Limb (tissue), 2 donors: Measurements from ENCODE around the gene EIF5.
"Not testable (repeated sequence)": the region's sequence is repeated elsewhere in the genome, so short reads cannot be mapped to it uniquely, and the experiment has no call there.

Source experiments
- DNase-seq, 2 donors: peaks; one replicate each; pipeline ENCODE4 v3.0.0-alpha.2; 2016; ENCODE audit errors: extremely low spot score in 2 of 2

The EIF5 gene

DNA sequence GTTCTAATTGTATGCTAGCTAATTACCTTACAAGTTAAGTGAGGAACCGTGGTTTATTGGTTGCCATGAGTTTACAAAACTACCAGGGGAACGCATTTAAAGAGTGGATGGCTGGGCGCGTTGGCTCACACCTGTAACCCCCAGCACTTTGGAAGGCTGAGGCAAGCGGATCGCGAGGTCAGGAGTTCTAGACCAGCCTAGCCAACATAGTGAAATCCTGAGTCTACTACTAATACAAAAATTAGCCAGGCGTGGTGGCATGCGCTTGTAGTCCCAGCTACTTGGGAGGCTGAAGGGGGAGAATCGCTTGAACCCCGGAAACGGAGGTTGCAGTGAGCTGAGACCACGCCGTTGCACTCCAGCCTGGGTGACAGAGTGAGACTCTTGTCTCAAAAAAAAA lies 2.2 kb downstream of the EIF5 start:
- DNase-seq = no peak

DNA sequence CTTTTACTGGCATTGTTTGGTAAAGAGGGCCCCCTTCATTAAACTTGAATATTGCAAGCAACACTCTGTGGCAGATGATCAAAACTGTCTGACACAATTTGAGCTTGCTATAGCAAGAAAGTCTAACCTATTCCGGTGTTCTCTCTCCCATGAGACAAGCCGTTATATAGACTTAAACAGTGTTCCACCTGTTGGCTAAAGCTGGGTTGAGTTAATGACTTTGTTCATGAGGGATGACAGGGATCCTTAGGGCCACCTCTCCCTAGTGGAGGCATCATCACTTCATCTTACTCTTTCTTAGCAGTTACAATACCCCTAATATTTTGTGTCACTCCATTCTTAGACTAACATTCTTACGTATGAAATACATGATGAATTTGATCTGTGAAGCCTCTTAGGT lies 3.8 kb downstream of the EIF5 start:
- no peak for DNase-seq

DNA sequence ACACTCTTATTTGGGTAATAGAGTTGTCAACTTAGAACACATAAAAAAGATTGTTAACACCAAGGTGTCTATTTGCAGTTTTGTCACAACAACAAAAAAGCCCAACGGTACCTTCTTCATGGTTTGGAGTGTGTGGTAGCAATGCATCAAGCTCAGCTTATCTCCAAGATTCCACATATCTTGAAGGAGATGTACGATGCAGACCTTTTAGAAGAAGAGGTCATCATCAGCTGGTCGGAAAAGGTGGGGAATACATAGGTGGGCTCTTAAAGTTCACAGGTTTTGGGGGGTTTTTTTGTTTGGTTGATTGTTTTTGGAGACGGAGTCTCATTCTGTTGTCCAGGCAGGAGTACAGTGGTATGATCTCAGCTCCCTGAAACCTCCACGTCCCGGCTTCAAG lies 5.5 kb downstream of the EIF5 start:
- DNase-seq = no peak

DNA sequence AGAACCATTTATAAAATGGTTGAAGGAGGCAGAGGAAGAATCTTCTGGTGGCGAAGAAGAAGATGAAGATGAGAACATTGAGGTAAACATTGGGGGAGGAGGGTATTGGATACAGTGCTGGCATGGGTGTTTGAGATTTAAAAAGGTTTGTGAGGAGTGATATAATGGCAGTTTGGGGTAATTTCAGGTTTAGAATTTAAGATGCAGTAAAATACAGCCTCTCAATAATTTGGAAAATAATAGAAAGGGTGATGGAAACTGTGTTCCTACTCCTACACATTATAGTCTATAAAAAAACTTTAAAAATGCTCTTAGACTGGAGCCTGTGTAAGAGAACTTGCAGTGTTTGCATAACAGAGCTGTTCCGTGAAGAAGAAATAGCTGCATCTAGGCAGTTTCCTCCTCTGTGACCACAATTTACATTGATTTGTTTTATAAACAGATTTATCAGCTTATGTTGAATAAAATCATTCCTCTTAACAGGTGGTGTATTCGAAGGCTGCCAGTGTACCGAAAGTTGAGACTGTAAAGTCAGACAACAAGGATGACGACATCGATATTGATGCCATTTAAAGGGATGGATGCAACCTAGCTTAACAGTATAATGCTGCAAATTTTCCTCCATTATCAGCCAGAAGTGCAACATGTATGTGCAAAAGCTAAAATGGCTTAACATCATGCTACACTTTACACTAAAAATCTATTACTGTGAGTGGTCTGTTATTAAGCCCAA lies 6.6 kb downstream of the EIF5 start:
- DNase-seq = no peak

DNA sequence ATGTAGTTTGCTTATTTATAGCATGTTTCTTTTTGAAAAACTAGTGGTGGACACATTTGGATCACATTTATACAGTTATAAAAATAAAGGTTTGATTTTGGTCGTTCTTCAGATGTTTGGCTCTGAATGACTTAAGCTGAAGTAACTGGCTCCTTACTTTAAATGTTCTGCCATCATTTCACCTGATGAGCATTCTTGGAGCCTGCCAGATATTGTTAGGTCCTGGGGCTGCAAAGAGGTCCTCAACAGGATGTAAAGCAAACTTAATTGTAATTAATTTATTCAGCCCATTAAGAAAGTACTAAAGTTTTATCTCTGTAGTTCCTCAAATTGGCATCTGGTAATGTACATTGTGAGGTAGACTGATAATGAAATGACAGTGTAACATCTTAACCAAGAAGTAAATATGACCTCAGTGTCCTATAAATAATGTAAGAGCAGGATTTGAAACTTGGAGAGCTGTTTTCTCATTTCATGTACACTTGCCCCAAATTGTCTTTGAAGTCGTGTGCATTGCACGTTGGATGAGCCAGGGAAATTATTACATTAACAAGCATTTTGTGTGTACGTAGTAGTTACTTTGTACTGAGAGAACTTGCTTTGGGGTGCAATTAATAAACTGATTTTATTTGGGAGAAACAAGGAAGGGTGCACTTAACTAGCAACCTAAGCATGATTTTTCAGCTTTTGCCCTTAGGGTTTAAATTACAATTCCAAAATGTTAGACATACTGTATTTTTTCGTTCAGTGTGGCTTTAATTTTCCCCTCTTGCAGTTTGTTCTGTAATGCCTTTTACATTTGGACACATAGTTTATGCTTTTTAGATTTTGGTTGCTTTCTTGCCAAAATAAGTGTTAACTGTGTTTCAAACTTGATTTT lies 7.5 kb downstream of the EIF5 start:
- DNase-seq = no peak

DNA sequence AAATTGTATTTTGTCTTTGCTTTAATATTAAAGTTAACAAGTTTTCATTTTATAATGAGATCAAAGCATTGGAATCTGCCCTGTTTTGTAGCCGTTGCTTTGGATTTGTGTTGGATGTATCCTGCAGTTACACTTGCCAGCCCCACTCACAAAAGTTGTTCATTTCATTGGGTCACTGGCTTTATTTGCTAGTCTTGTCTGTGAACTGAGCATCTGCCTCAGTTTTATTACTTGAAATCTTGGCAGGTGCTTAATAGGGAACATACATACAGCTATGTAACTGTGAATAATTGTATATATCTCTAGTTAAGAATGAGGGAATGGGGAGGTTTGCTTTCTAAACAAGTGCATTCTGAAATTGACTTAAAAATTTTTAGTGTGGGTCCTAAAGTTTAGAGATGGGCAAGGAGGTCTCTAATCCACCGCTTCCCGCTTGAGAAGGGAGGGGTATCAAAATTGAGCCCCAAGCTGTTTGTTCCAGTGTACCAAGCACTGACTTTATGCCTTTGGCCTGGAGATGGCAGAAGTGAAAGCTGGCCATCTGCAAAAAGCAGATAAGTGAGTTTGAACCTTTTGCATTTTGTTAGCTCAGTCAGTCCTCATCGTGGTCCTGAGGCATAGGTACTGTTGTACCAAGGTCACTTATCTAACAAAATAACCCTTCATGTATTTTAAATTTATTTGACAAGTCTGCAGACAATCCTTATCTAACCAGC lies 9.3 kb downstream of the EIF5 start:
- no peak for DNase-seq

DNA sequence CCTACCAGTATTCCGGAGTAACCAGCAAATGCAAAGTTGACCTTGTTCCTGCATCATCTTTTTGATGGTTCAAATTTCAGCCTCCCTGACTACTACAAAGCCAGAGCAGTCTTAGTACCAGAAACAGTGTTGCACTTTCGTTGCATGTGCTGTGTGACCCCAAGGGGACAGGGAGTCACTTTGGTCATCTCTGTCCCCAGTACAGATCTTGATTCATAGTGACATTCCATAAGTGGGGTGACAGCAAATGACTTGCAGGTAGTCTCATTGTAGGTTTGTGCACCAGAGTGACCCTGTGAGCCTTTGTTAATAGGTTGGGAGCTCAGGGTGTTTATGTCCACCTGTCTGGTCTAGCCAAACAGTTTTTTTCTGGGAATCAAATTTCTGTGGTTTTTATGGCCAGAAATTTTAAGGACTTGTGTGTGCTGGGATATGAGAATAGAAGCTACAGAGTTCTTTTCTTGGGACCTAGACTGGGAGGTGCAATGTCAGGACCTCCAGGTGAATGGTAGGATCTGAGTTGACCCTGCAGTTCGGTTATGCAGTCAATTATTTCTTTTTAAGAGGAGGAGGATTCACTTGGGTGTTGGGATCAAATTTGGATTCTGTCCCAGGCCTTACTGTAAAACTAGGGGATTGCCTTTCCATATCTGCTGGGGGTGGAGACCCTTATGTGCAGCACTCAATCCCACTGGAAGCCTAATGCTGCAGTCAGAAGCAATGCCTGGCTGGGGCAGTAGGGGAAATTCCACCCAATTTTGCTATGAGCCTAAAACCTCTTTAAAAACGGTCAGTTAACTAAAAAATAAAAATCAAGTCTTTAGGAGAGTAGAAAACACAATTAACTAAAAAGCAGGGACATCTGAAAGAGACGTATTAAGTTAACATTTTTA lies 10.1 kb downstream of the EIF5 start:
- no peak for DNase-seq

DNA sequence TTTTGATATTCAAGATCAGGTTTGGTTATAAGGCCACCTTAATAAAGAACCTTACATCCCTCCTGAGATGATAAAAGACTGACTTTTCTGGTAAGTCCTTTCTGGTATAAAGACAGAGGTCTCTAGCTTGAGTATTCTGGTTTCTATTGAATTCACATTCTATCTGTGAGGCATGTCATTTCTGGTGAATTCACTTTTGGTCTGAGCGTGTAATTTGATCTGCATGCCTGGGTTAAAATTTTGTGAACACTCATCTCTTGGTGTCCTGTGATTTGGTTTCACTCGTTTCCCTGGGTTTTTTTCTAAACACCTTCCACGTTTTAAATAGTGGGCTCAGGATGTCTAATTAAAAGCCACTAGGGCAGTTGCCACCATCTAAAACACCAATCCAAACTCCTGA lies 12.2 kb downstream of the EIF5 start:
- DNase-seq = no peak

DNA sequence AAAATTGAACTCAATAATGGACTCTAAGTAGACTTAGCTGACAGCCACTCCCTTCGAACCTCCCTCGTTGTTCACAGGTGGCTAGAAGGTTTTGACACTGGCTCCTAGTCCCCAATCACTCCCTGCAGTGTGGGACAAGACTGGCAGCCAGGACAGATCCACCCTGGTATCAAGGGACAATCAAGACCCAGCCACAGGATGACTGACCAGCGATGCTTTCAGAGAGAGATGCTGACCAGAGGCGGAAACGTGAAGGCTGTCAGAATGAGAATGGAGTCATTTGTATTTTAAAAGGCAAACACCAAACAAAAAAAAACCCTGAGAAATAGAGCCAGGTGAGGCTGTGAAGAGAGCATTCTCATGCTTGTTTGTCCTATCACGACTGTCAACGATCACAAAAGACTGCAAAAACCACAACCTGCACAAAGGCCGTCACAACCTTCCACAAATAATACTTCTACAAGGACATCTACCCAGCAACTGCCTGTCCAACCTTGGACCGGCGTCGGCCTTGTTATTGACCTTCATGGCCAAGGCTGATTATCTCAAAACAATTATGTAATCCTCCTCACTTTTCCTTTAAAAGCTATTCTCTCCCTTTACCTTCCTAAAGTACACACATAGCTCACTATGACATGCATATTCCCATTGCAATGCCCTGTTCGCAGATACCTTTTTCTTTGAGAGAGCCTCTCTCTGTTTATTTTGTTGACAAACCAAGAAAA lies 13.2 kb downstream of the EIF5 start:
- DNase-seq = no peak

DNA sequence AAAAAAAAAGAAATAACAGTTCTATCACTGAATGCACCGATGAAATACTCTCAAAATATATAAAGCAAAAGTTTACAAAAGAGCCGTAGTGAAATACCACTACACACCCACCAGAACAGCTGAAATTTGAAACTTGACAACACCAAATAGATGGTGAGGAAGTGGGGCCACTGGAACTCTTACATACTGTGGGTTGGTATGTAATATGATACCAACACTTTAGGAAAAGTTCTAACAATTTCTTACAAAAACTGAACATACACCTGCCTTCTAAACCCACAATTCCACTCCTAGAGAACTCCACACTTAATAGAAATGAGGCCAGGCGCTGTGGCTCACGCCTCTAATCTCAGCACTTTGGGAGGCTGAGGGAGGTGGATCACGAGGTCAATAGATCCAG lies 14.1 kb downstream of the EIF5 start:
- DNase-seq = no peak

DNA sequence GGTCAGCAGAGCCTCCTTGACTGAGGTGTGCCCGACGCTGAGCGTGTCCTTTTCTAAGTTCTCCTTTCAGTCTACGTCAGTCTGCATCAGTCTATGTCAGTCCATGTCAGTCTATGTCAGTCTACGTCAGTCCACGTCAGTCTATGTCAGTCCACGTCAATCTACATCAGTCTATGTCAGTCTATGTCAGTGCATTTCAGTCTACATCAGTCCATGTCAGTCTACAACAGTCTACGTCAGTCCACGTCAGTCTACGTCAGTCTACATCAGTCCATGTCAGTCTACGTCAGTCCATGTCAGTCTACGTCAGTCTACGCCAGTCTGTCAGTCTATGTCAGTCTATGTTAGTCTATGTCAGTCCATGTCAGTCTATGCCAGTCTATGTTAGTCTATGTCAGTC lies 15.9 kb downstream of the EIF5 start:
- DNase-seq = no peak

DNA sequence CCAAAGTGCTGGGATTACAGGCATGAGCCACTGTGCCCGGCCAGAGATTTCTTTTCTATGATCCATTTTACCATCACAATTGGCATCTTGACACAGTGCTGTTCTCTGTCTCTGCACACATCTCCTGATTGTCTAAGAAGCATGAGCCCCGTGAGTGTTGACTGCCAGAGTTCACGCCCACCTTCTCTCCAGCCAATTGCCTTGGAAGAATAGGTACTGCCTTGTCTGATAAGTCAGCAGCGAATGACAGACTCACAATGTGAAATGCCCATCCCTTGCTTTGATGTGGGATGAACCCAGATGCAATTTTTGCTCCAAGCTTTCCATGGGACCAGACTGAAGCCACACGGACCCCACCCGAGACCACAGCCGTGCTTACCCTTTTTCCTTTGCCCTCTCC lies 19.3 kb downstream of the EIF5 start:
- DNase-seq = no peak

DNA sequence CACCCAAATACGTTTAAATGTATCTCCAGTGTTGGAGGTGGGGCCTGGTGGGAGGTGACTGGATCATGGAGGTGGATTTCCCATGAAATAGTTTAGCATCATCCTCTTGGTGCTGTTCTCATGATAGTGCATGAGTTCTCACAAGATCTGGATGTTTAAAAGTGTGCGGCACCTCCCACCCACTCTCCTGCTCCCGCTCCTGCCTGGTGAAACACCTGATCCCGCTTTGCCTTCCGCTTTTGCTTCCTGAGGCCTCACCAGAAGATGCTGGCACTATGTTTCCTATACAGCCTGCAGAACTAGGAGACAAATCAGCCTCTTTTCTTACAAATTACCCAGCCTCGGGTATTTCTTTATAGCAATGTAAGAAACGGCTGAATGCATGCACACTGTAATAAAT lies 20.1 kb downstream of the EIF5 start:
- no peak for DNase-seq

DNA sequence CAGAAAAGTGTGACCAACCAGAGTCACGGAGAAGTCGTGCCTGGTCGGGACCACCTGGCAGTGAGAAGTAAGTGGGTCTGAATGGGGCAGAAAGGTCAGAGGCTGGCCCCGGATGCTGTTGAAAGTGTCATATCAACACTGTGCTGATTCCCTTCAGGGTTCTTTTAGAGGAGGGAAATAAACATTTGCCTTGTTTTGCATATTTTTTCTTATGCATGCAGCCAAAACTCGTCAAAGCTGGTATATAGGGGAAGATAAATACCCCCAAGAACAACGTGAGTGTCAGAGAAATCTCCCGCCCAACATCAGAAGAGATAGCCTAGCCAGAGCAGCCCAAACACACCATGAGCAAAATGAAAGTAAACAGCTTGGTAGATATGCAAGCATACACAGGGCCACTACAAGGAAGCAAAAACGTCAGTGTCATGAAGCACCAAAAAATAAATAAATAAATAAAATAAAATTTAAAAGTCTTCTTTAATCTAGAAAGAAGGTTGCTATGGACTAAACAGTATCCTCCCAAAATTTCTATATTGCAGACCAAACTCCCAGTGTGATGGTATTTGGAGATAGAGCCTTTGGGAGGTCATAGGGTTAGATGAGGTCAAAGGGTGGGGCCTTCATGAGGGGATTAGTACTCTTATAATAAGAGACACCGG lies 22.1 kb downstream of the EIF5 start:
- no peak for DNase-seq

DNA sequence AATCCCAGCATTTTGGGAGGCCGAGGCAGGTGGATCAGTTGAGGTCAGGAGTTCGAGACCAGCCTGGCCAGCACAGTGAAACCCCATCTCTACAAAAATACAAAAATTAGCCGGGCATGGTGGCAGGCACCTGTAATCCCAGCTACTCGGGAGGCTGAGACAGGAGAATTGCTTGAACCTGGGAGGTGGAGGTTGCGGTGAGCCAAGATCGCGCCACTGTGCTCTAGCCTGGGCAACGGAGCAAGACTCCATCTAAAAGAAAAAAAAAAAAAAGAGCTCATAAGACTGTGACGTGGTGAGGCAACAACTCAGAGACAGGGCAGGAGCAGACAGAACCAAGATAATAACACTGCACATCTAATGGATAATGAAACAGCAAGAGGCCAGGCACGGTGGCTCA lies 23.5 kb downstream of the EIF5 start:
- not testable (repeated sequence) for DNase-seq

DNA sequence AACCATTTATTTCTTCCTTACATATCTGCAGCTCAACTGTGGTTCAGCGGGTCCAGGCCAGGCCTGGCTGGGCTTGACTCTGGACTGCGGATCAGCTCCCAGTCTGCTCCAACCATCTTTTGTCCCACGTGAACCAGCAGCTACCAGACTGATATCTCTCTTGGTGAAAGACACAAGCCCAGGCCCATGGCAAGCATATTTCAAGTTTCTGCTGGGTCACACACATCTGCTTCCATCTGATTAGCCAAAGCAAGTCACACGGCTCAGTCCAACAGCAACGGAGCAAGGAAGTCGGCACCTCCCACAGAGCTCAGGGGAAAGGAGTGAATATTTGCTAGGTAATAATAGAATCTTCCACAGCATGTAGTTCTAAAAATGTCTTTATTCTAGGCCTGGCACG lies 26.5 kb downstream of the EIF5 start:
- DNase-seq = no peak

DNA sequence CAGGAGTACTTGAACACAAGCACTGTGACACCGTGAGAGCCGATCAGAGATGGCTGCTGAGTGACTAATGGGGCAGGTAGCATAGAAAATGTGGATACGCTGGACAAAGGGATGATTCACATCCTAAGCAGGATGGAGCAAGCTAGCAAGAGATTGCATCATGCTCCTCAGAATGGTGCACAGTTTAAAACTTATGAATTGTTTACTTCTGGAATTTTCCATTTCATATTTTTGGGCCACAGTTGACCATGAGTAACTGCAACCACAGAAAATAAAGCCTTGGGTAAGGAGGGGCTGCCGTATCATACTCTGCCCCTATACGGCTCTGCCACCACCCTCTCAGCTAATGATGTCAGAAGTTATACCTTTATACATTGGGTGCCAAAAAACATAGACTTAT lies 27.8 kb downstream of the EIF5 start:
- DNase-seq = no peak

DNA sequence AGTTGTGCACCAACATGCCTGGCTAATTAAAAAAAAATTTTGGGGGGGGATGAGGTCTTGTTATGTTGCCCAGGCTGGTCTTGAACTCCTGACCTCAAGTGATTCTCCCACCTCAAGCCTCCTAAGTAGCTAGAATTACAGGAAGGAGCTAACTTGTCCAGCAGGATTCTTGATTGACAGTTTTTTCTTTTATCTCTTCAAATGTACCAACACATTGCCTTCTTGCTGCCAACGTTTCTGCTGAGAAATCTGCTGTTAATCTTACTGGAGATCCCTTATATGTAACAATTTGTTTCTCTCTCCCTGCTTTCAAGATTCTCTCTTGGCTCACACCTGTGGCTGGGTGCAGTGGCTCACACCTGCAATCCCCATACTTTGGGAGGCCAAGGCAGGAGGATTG lies 28.7 kb downstream of the EIF5 start:
- no peak for DNase-seq

DNA sequence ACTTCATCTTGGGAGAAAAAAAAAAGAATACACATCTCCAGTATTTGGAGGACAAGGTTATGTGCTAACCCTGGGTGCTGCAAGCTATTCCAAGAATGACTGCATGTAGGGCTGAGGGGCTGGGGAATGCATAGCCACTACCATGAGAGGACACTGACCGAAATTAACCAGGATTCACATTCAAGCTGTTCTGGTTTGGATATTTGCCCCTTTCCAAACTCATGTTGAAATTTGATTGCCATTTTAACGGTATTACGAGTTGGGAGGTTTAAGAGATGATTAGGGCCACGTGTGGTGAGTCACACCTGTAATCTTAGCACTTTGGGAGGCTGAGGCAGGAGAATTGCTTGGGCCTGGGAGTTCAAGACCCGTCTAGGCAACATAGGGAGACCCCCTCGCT lies 32.7 kb downstream of the EIF5 start:
- no peak for DNase-seq

DNA sequence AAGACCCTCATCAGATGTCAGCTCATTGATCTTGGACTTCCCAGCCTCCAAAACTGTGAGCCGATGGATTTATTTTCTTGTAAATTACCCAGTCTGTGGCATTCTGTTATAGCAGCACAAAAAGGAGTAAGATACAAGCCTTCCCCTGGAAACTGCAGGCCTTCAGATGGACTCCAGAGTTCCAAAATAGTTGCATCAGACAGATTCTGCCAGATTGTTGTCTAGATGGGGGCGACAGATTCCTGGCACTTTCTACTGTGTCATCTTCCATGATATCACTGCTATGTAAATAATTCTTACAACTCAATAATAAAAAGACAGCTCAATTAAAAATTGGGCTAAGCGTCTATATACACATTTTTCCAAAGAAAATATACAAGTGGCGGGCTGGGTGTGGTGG lies 34.0 kb downstream of the EIF5 start:
- DNase-seq = no peak
